ENCODE results near the gene CCDC93. TPM values are rescaled to one million over a fixed set of nuclear protein-coding genes. Genes with fewer than 3 reads are reported as not detected.

CCDC93 gene
- total RNA-seq, 1 experiment from 2014 or later: 18.7 TPM

GRCh38 chr2:118046634-118047210, 32.9 kb upstream of the CCDC93 start (continued):
- TF ChIP-seq ATF3 (IDR thresholded peaks at IDR 0.05): no peak

GRCh38 chr2:118045286-118045685, 31.4 kb upstream of the CCDC93 start:
- no peak overlapping the region for H3K4me2 ChIP-seq (ENCODE audit: low read length)
- H3K36me3 ChIP-seq (ENCODE audit: control insufficient read depth in 1 of 2, insufficient read depth in 2 of 2, low read length in 2 of 2): no peaks in the 10 kb centered on the region
- BruUV-seq (replicated peaks): no TSS peak
- no peaks in the 10 kb centered on the region for H3K9me3 ChIP-seq (ENCODE audit: control insufficient read depth in 1 of 2, insufficient read depth in 1 of 2, low read depth in 1 of 2, low read length in 2 of 2)
- intact Hi-C loops (cut with micrococcal nuclease): loop anchor here (5.0 to 10.0 kb wide), 3 partner anchors 177 to 610 kb away; no protein-coding TSS in a partner anchor
- H3K4me1 ChIP-seq (ENCODE audit: control insufficient read depth in 1 of 2, insufficient read depth in 2 of 2, low read length in 2 of 2): peaks cover 0 to 24% of the 10 kb centered on the region in 2 experiments; a peak in 2 of 4 replicates
- ChIA-PET POLR2A (no interaction called here), RAD21 (ENCODE audit: low non-redundant PET in 1 of 2, low total read pairs in 2 of 2, uncharacterized antibody in 2 of 2, unreplicated experiment in 2 of 2) (no interaction called here), CTCF (interaction anchor here (3.0 to 3.2 kb wide), 2 partner anchors 13 to 810 kb away, joined by 29 to 42 read pairs; no protein-coding TSS in a partner anchor)
- H4K20me1 ChIP-seq (ENCODE audit: insufficient read depth): no peaks in the 10 kb centered on the region
- DNase-seq (ENCODE audit: low read depth, low spot score) (no peak), ATAC-seq (no peak)
- H3K9me2 ChIP-seq (ENCODE audit: insufficient read depth): no peaks in the 10 kb centered on the region
- H3K9ac ChIP-seq (ENCODE audit: low read length): no peak overlapping the region
- H2AFZ ChIP-seq (ENCODE audit: low read depth, low read length, poor library complexity, severe bottlenecking): no peak overlapping the region
- no peaks in the 10 kb centered on the region for H3K27me3 ChIP-seq (ENCODE audit: insufficient read depth, low read length)
- TF ChIP-seq MAX (IDR thresholded peaks at IDR 0.05): no peak
- TF ChIP-seq EGR1 (IDR thresholded peaks at IDR 0.05; ENCODE audit: low read depth): no peak
- no peak for TF ChIP-seq SIN3A (IDR thresholded peaks at IDR 0.05; ENCODE audit: low read depth)
- no peak for TF ChIP-seq REST (IDR thresholded peaks at IDR 0.05; ENCODE audit: low read depth)
- TF ChIP-seq TCF7L2 (IDR thresholded peaks at IDR 0.05; ENCODE audit: borderline replicate concordance, extremely low read depth, insufficient read depth, insufficient read length): no peak
- TF ChIP-seq ZNF274 (IDR thresholded peaks at IDR 0.05; ENCODE audit: low read depth, low read length): no peak
- TF ChIP-seq POLR2A (IDR thresholded peaks at IDR 0.05; ENCODE audit: borderline replicate concordance, extremely low read depth, insufficient read depth, insufficient read length): no peak
- TF ChIP-seq EZH2 (IDR thresholded peaks at IDR 0.05): no peak
- no peak for TF ChIP-seq POLR2AphosphoS5 (IDR thresholded peaks at IDR 0.05; ENCODE audit: low read depth, low read length)
- no peak for TF ChIP-seq CTCF (IDR thresholded peaks at IDR 0.05 in 2 of 3, conservative IDR thresholded peaks at IDR 0.05 in 1 of 3; ENCODE audit: borderline replicate concordance in 1 of 3, insufficient read depth in 1 of 3, low read depth in 2 of 3, low read length in 2 of 3)
- TF ChIP-seq YY1 (IDR thresholded peaks at IDR 0.05; ENCODE audit: extremely low read depth, insufficient replicate concordance, low read depth, low read length): no peak
- TF ChIP-seq ELF1 (IDR thresholded peaks at IDR 0.05; ENCODE audit: borderline replicate concordance, low read depth): no peak
- no peak for TF ChIP-seq ATF3 (IDR thresholded peaks at IDR 0.05)
- no peaks in the 10 kb centered on the region for H3K79me2 ChIP-seq (ENCODE audit: insufficient read depth, low read length)
- H3K27ac ChIP-seq (ENCODE audit: low read depth, low read length): no peak overlapping the region
- no peak overlapping the region for H3K4me3 ChIP-seq (replicated peaks in 1 of 2; ENCODE audit: low read depth in 1 of 2, low read length in 2 of 2)
